ENCODE results near the gene PPP1R13B. TPM values are rescaled to one million over a fixed set of nuclear protein-coding genes. Genes with fewer than 3 reads are reported as not detected.
A peak's percentile ranks its signal among the peaks of the same experiment; 100 is the strongest.

PPP1R13B gene
- total RNA-seq, 2 experiments from 2014 or later = 8.2 to 18.9 TPM

GRCh38 chr14:103711516-103712431, 135.6 kb downstream of the PPP1R13B start:
- Histone ChIP-seq H3K27ac (ENCODE audit: low read depth, low read length, poor library complexity, severe bottlenecking) (no peak overlapping the region), H3K9me3 (ENCODE audit: low read length) (no peaks in the 10 kb centered on the region), H2AFZ (ENCODE audit: low read length) (no peak overlapping the region), H4K20me1 (ENCODE audit: insufficient read depth, low read length) (peaks cover 8% of the 10 kb centered on the region), H3K9me2 (ENCODE audit: insufficient read depth, low read length) (no peaks in the 10 kb centered on the region), H3K4me1 (ENCODE audit: insufficient read depth, low read length, poor library complexity, severe bottlenecking) (peaks cover 33% of the 10 kb centered on the region), H3K4me3 (ENCODE audit: low read depth, low read length, poor library complexity, severe bottlenecking) (no peak overlapping the region), H3K36me3 (ENCODE audit: insufficient read depth, low read length) (peaks cover 72% of the 10 kb centered on the region), H3K4me2 (ENCODE audit: low read length) (peak overlapping the region; percentile 36; the same call in 1 of the 2 replicates), H3K79me2 (ENCODE audit: insufficient read depth, low read depth, low read length) (peaks cover 36% of the 10 kb centered on the region)
- DNase-seq (ENCODE audit: low spot score) = no peak
- intact Hi-C loops (cut with micrococcal nuclease; ENCODE audit: unreplicated experiment) = no loop called here
- POLR2A ChIA-PET = interaction anchor here (0.6 to 1.1 kb wide), 3 partner anchors 10 to 194 kb away, joined by 3 to 4 read pairs (median 3); no protein-coding TSS in a partner anchor
- no TSS peak for BruUV-seq (replicated peaks)
- TF ChIP-seq CTCF (conservative IDR thresholded peaks at IDR 0.05; ENCODE audit: low read length) (no peak), EZH2phosphoT487 (IDR thresholded peaks at IDR 0.05; ENCODE audit: borderline replicate concordance, low read depth, low read length) (no peak)
- CTCF ChIA-PET (ENCODE audit: unreplicated experiment) = no interaction called here

DNA sequence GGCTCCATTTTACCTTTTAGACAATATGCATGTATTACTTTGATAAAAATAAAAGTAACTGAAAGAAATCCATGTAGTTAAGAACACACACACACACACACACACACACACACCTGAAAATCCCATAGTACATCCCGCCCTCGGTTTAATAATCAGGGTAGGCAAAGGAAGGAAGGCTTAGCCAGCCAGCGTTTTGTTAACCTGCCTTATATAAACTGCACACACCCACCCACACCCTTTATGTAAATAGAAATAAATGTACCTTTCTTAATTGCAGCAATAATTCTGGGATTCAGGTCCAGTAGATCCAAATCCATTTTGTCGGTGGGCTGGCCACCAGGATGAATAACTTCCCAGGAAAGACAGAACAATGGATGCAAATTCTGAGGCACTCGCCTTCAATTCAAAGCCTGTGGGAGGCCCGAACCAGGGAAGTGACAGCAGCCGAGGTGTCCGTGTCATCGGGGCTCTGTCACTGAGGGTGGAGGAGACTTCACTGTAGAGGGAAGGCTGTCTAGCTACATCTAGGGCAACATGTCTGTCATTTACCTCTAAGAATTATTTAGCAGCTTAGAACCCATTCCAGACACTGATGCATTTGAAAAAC, 136.5 kb downstream of the PPP1R13B start:
- peaks cover 27% of the 10 kb centered on the region for H3K4me1 ChIP-seq (ENCODE audit: insufficient read depth, low read length, poor library complexity, severe bottlenecking)
- no peaks in the 10 kb centered on the region for H3K9me3 ChIP-seq (ENCODE audit: low read length)
- H3K9me2 ChIP-seq (ENCODE audit: insufficient read depth, low read length) = no peaks in the 10 kb centered on the region
- H3K4me3 ChIP-seq (ENCODE audit: low read depth, low read length, poor library complexity, severe bottlenecking) = no peak overlapping the region
- no peak for DNase-seq (ENCODE audit: low spot score)
- H2AFZ ChIP-seq (ENCODE audit: low read length) = no peak overlapping the region
- H3K36me3 ChIP-seq (ENCODE audit: insufficient read depth, low read length) = peaks cover 81% of the 10 kb centered on the region
- POLR2A ChIA-PET = interaction anchor here (1.1 kb wide), 1 partner anchor 9 kb away, joined by 3 read pairs; no protein-coding TSS in a partner anchor
- TF ChIP-seq CTCF (conservative IDR thresholded peaks at IDR 0.05; ENCODE audit: low read length) = no peak
- no peak for TF ChIP-seq EZH2phosphoT487 (IDR thresholded peaks at IDR 0.05; ENCODE audit: borderline replicate concordance, low read depth, low read length)
- CTCF ChIA-PET (ENCODE audit: unreplicated experiment) = no interaction called here
- BruUV-seq (replicated peaks) = no TSS peak
- H3K4me2 ChIP-seq (ENCODE audit: low read length) = peak overlapping the region; percentile 36; the same call in 1 of the 2 replicates
- H3K27ac ChIP-seq (ENCODE audit: low read depth, low read length, poor library complexity, severe bottlenecking) = no peak overlapping the region
- intact Hi-C loops (cut with micrococcal nuclease; ENCODE audit: unreplicated experiment) = no loop called here
- H4K20me1 ChIP-seq (ENCODE audit: insufficient read depth, low read length) = peaks cover 8% of the 10 kb centered on the region
- peaks cover 29% of the 10 kb centered on the region for H3K79me2 ChIP-seq (ENCODE audit: insufficient read depth, low read depth, low read length)
